HEK293 (cell line): ENCODE measurements around the gene MMP24OS.
A peak's percentile ranks its signal among the peaks of the same experiment; 100 is the strongest.

Experiments
- CTCF ChIA-PET: fragments of 350-600 bp; formaldehyde crosslinking; extraction: SDS; loops from one replicate; lab custom pipeline; 2021; ENCODE audit warnings: antibody characterized with exemption; lab: Yijun Ruan, JAX
- POLR2A ChIA-PET: fragments of 300-600 bp; formaldehyde crosslinking; extraction: SDS; loops from one replicate; lab custom pipeline; 2020; ENCODE audit warnings: antibody characterized with exemption, inconsistent platforms; lab: Yijun Ruan, JAX
- H3K27ac ChIP-seq: fragments of 200-500 bp; sonication (Bioruptor generic); 2 replicates; pipeline ENCODE4 v1.5.1; 2014; ENCODE audit warnings: low read depth, low read length, control low read depth, inconsistent platforms; ENCODE audit errors: extremely low read depth
- H3K36me3 ChIP-seq, 2 experiments: fragments of 200-500 bp in 1 of 2; sonication (Bioruptor generic) in 1 of 2; 1 replicate in 1 of 2; 2 replicates in 1 of 2; pipeline ENCODE4 v1.5.1; 2014 to 2017; ENCODE audit warnings: inconsistent platforms in 2 of 2, low read length in 2 of 2; ENCODE audit not compliant: control insufficient read depth in 2 of 2, insufficient read depth in 1 of 2
- H3K4me1 ChIP-seq: fragments of 200-500 bp; sonication (Bioruptor generic); 2 replicates; pipeline ENCODE4 v1.5.1; 2014; ENCODE audit warnings: mild to moderate bottlenecking, low read length, inconsistent platforms; ENCODE audit not compliant: control insufficient read depth, insufficient read depth
- H3K4me3 ChIP-seq: 2 replicates; pipeline ENCODE4 v1.5.1; 2011; ENCODE audit warnings: low read depth, mild to moderate bottlenecking, control low read depth, low read length, moderate library complexity
- H3K9me3 ChIP-seq: fragments of 200-500 bp; sonication (Bioruptor generic); 2 replicates; pipeline ENCODE4 v1.5.1; 2014; ENCODE audit warnings: low read depth, low read length, inconsistent platforms; ENCODE audit not compliant: control insufficient read depth, insufficient read depth
- HOXD13 ChIP-seq: sonication (generic); formaldehyde crosslinking; IDR thresholded peaks from 2 replicates; pipeline ENCODE4 v1.8.0; 2022; ENCODE audit warnings: missing genetic modification reagents, borderline replicate concordance
- PRDM6 ChIP-seq: fragments of 450-650 bp; formaldehyde crosslinking; IDR thresholded peaks from 2 replicates; pipeline ENCODE4 v1.5.1; 2017; ENCODE audit warnings: missing biosample characterization, missing genetic modification characterization
- SCRT1 ChIP-seq: fragments of 450-650 bp; formaldehyde crosslinking; IDR thresholded peaks from 2 replicates; pipeline ENCODE4 v1.5.1; 2016; ENCODE audit warnings: missing biosample characterization, missing genetic modification characterization, borderline replicate concordance
- WT1 ChIP-seq: fragments of 450-650 bp; formaldehyde crosslinking; IDR thresholded peaks from 2 replicates; pipeline ENCODE4 v1.5.1; 2016; ENCODE audit warnings: missing biosample characterization, missing genetic modification characterization
- ZBTB17 ChIP-seq: fragments of 450-650 bp; formaldehyde crosslinking; IDR thresholded peaks from 2 replicates; pipeline ENCODE4 v1.5.1; 2016; ENCODE audit warnings: missing biosample characterization, missing genetic modification characterization
- ZBTB20 ChIP-seq: fragments of 450-650 bp; formaldehyde crosslinking; IDR thresholded peaks from 2 replicates; pipeline ENCODE4 v1.5.1; 2016; ENCODE audit warnings: missing biosample characterization, missing genetic modification characterization
- ZBTB8A ChIP-seq: fragments of 450-650 bp; formaldehyde crosslinking; IDR thresholded peaks from 2 replicates; pipeline ENCODE4 v1.5.1; 2016; ENCODE audit warnings: missing biosample characterization, missing genetic modification characterization
- ZFP37 ChIP-seq: fragments of 450-650 bp; formaldehyde crosslinking; IDR thresholded peaks from 2 replicates; pipeline ENCODE4 v1.5.1; 2016; ENCODE audit warnings: missing biosample characterization, missing genetic modification characterization
- ZNF133 ChIP-seq: fragments of 450-650 bp; formaldehyde crosslinking; IDR thresholded peaks from 2 replicates; pipeline ENCODE4 v1.5.1; 2016; ENCODE audit warnings: missing biosample characterization, missing genetic modification characterization
- ZNF155 ChIP-seq: fragments of 450-650 bp; formaldehyde crosslinking; IDR thresholded peaks from 2 replicates; pipeline ENCODE4 v1.5.1; 2016; ENCODE audit warnings: missing biosample characterization, missing genetic modification characterization
- ZNF2 ChIP-seq: fragments of 450-650 bp; formaldehyde crosslinking; IDR thresholded peaks from 2 replicates; pipeline ENCODE4 v1.5.1; 2016; ENCODE audit warnings: missing biosample characterization, missing genetic modification characterization
- ZNF23 ChIP-seq: fragments of 450-650 bp; formaldehyde crosslinking; IDR thresholded peaks from 2 replicates; pipeline ENCODE4 v1.5.1; 2016; ENCODE audit warnings: missing biosample characterization, missing genetic modification characterization, borderline replicate concordance
- ZNF26 ChIP-seq: fragments of 450-650 bp; formaldehyde crosslinking; IDR thresholded peaks from 2 replicates; pipeline ENCODE4 v1.5.1; 2016; ENCODE audit warnings: missing biosample characterization, missing genetic modification characterization
- ZNF398 ChIP-seq: fragments of 450-650 bp; formaldehyde crosslinking; IDR thresholded peaks from 2 replicates; pipeline ENCODE4 v1.5.1; 2017; ENCODE audit warnings: missing biosample characterization, missing genetic modification characterization
- ZNF600 ChIP-seq: fragments of 450-650 bp; formaldehyde crosslinking; IDR thresholded peaks from 2 replicates; pipeline ENCODE4 v1.5.1; 2016; ENCODE audit warnings: missing biosample characterization, missing genetic modification characterization
- ZNF624 ChIP-seq: fragments of 450-650 bp; formaldehyde crosslinking; IDR thresholded peaks from 2 replicates; pipeline ENCODE4 v1.5.1; 2017; ENCODE audit warnings: missing biosample characterization, missing genetic modification characterization
- ZNF701 ChIP-seq: fragments of 450-650 bp; formaldehyde crosslinking; IDR thresholded peaks from 2 replicates; pipeline ENCODE4 v1.5.1; 2016; ENCODE audit warnings: missing biosample characterization, missing genetic modification characterization
- ZNF747 ChIP-seq: fragments of 450-650 bp; formaldehyde crosslinking; IDR thresholded peaks from 2 replicates; pipeline ENCODE4 v1.5.1; 2016; ENCODE audit warnings: missing biosample characterization, missing genetic modification characterization
- ZNF843 ChIP-seq: fragments of 450-650 bp; formaldehyde crosslinking; IDR thresholded peaks from 2 replicates; pipeline ENCODE4 v1.5.1; 2016; ENCODE audit warnings: missing biosample characterization, missing genetic modification characterization
- TF ChIP-seq, protein P1 (sequence below): fragments of 450-650 bp; formaldehyde crosslinking; IDR thresholded peaks from 2 replicates; pipeline ENCODE4 v1.5.1; 2016; ENCODE audit warnings: missing biosample characterization, missing genetic modification characterization
- TF ChIP-seq, protein P2 (sequence below): fragments of 450-650 bp; formaldehyde crosslinking; IDR thresholded peaks from 2 replicates; pipeline ENCODE4 v1.5.1; 2016; ENCODE audit warnings: missing biosample characterization, missing genetic modification characterization, borderline replicate concordance

Gene MMP24OS

DNA sequence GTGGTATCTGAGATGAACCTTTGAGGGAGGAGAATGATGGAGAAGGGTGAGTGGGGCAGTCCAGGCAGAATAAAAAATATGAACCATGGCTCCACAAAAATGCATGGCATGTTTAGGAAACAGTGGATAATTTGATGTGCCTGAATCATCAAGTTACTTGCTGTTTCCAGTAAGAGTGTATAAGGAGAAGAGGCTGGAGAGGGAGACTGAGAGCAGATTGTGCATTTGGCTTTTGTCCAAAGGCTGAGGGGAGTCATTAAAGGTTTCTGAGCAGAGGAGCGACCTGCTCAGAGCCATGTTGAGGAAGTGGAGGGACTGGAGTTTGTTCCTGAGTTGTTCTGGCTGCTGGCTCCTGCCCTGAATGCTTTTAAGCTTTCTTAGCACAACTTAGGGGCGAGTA is 45.3 kb downstream of the MMP24OS start:
- Histone ChIP-seq H3K36me3 (no peaks in the 10 kb centered on the region), H3K9me3 (no peaks in the 10 kb centered on the region), H3K4me3 (no peak overlapping the region), H3K4me1 (no peaks in the 10 kb centered on the region), H3K27ac (no peak overlapping the region)
- 0 out of 2 replicates have a peak, but pooled peaks have one; percentile 16 for TF ChIP-seq ZNF398 (tag by site-specific recombination)
- no peak for TF ChIP-seq ZFP37 (tag by site-specific recombination)
- no peak for TF ChIP-seq WT1 (tag by site-specific recombination)
- TF ChIP-seq HOXD13 (CRISPR knock-in tag): no peak
- TF ChIP-seq PRDM6 (tag by site-specific recombination): no peak
- TF ChIP-seq ZNF2 (tag by site-specific recombination): no peak
- no peak for TF ChIP-seq ZBTB20 (tag by site-specific recombination)
- peak; percentile 56 for TF ChIP-seq ZBTB17
- TF ChIP-seq ZNF23 (tag by site-specific recombination): no peak
- TF ChIP-seq ZNF747 (tag by site-specific recombination): no peak
- no peak for TF ChIP-seq ZNF155 (tag by site-specific recombination)
- no peak for TF ChIP-seq ZNF843 (tag by site-specific recombination)
- TF ChIP-seq ZNF600: 0 out of 2 replicates have a peak, but pooled peaks have one; percentile 36
- no peak for TF ChIP-seq ZNF133
- TF ChIP-seq ZBTB8A: 0 out of 2 replicates have a peak, but pooled peaks have one; percentile 34
- no peak for TF ChIP-seq ZNF624 (tag by site-specific recombination)
- no peak for TF ChIP-seq SCRT1 (tag by site-specific recombination)
- ChIA-PET POLR2A (no interaction called here), CTCF (no interaction called here)

GRCh38 chr20:35226884-35227681 is 50.8 kb downstream of the MMP24OS start:
- no peaks in the 10 kb centered on the region for H3K4me1 ChIP-seq
- H3K27ac ChIP-seq: no peak overlapping the region
- peak overlapping the region; percentile 16 for H3K4me3 ChIP-seq
- no peaks in the 10 kb centered on the region for H3K36me3 ChIP-seq
- POLR2A ChIA-PET: no interaction called here
- CTCF ChIA-PET: interaction anchor here (0.7 to 1.7 kb wide), 6 partner anchors 18 to 697 kb away, joined by 3 to 6 read pairs (median 4); partner anchors contain the start of gene EDEM2
- no peaks in the 10 kb centered on the region for H3K9me3 ChIP-seq
- no peak for TF ChIP-seq ZNF26 (tag by site-specific recombination)
- no peak for TF ChIP-seq ZNF701
- TF ChIP-seq, protein P1, sequence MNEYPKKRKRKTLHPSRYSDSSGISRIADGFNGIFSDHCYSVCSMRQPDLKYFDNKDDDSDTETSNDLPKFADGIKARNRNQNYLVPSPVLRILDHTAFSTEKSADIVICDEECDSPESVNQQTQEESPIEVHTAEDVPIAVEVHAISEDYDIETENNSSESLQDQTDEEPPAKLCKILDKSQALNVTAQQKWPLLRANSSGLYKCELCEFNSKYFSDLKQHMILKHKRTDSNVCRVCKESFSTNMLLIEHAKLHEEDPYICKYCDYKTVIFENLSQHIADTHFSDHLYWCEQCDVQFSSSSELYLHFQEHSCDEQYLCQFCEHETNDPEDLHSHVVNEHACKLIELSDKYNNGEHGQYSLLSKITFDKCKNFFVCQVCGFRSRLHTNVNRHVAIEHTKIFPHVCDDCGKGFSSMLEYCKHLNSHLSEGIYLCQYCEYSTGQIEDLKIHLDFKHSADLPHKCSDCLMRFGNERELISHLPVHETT (tag by site-specific recombination): no peak
- TF ChIP-seq, protein P2, sequence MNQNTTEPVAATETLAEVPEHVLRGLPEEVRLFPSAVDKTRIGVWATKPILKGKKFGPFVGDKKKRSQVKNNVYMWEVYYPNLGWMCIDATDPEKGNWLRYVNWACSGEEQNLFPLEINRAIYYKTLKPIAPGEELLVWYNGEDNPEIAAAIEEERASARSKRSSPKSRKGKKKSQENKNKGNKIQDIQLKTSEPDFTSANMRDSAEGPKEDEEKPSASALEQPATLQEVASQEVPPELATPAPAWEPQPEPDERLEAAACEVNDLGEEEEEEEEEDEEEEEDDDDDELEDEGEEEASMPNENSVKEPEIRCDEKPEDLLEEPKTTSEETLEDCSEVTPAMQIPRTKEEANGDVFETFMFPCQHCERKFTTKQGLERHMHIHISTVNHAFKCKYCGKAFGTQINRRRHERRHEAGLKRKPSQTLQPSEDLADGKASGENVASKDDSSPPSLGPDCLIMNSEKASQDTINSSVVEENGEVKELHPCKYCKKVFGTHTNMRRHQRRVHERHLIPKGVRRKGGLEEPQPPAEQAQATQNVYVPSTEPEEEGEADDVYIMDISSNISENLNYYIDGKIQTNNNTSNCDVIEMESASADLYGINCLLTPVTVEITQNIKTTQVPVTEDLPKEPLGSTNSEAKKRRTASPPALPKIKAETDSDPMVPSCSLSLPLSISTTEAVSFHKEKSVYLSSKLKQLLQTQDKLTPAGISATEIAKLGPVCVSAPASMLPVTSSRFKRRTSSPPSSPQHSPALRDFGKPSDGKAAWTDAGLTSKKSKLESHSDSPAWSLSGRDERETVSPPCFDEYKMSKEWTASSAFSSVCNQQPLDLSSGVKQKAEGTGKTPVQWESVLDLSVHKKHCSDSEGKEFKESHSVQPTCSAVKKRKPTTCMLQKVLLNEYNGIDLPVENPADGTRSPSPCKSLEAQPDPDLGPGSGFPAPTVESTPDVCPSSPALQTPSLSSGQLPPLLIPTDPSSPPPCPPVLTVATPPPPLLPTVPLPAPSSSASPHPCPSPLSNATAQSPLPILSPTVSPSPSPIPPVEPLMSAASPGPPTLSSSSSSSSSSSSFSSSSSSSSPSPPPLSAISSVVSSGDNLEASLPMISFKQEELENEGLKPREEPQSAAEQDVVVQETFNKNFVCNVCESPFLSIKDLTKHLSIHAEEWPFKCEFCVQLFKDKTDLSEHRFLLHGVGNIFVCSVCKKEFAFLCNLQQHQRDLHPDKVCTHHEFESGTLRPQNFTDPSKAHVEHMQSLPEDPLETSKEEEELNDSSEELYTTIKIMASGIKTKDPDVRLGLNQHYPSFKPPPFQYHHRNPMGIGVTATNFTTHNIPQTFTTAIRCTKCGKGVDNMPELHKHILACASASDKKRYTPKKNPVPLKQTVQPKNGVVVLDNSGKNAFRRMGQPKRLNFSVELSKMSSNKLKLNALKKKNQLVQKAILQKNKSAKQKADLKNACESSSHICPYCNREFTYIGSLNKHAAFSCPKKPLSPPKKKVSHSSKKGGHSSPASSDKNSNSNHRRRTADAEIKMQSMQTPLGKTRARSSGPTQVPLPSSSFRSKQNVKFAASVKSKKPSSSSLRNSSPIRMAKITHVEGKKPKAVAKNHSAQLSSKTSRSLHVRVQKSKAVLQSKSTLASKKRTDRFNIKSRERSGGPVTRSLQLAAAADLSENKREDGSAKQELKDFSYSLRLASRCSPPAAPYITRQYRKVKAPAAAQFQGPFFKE (tag by site-specific recombination): no peak
